ENCODE measurements around the gene TAP1. TPM values are rescaled to one million over a fixed set of nuclear protein-coding genes. Genes with fewer than 3 reads are reported as not detected.
A peak's percentile ranks its signal among the peaks of the same experiment; 100 is the strongest.

The TAP1 gene
- total RNA-seq, 4 donors from 2014 or later = 24.6 to 41.8 (median 26.5) TPM

GRCh38 chr6:32847795-32848194 is 5.7 kb downstream of the TAP1 start:
- Histone ChIP-seq H3K27me3 (no peaks in the 10 kb centered on the region), H3K27ac (no peak overlapping the region), H3K36me3 (peaks cover 0 to 62% of the 10 kb centered on the region in 2 donors), H3K4me1 (peaks cover 0 to 65% (median 10%) of the 10 kb centered on the region in 3 donors), H3K4me3 (no peak overlapping the region), H3K9me3 (no peaks in the 10 kb centered on the region)
- TF ChIP-seq POLR2AphosphoS5 (IDR thresholded peaks at IDR 0.05) (no peak), POLR2A (IDR thresholded peaks at IDR 0.05) (no peak), EP300 (IDR thresholded peaks at IDR 0.05) (no peak), CTCF (IDR thresholded peaks at IDR 0.05) (no peak)
- 100% methylated on average over 1 of the region's 8 CpGs for WGBS, 2 donors (ENCODE audit: low coverage in 1 of 2)
- no peak for ATAC-seq

- Histone ChIP-seq H3K9me3 (no peaks in the 10 kb centered on the region), H3K4me3 (no peak overlapping the region), H3K27me3 (no peaks in the 10 kb centered on the region), H3K27ac (no peak overlapping the region), H3K4me1 (peaks cover 0 to 66% (median 5%) of the 10 kb centered on the region in 3 donors), H3K36me3 (peaks cover 0 to 69% of the 10 kb centered on the region in 2 donors)
- ATAC-seq = no peak
- TF ChIP-seq CTCF (IDR thresholded peaks at IDR 0.05) = no peak
- TF ChIP-seq POLR2A (IDR thresholded peaks at IDR 0.05) = no peak
- TF ChIP-seq EP300 (IDR thresholded peaks at IDR 0.05) = no peak
- WGBS, 2 donors (ENCODE audit: low coverage in 1 of 2) = 87 to 93% methylated on average over 5 to 10 of the region's 10 CpGs
These were observed 6.5 kb downstream of the TAP1 start for GRCh38 chr6:32847004-32847403.

GRCh38 chr6:32845384-32845884 is 8.1 kb downstream of the TAP1 start:
- peak overlapping the region in 1 of 2 donors; percentile 81 for H3K4me3 ChIP-seq
- H3K9me3 ChIP-seq = no peaks in the 10 kb centered on the region
- peak overlapping the region in 3 of 4 donors; percentile 5 to 93 (median 43) for H3K27ac ChIP-seq
- TF ChIP-seq POLR2A (IDR thresholded peaks at IDR 0.05) (no peak), CTCF (IDR thresholded peaks at IDR 0.05) (no peak), POLR2AphosphoS5 (IDR thresholded peaks at IDR 0.05) (no peak), EP300 (IDR thresholded peaks at IDR 0.05) (no peak)
- H3K4me1 ChIP-seq = peaks cover 0 to 53% (median 0%) of the 10 kb centered on the region in 3 donors
- H3K27me3 ChIP-seq = no peaks in the 10 kb centered on the region
- peaks cover 0 to 73% of the 10 kb centered on the region in 2 donors for H3K36me3 ChIP-seq
- WGBS, 2 donors (ENCODE audit: low coverage in 1 of 2) = 51 to 55% methylated on average over 2 of the region's 10 CpGs
- no peak for ATAC-seq

GRCh38 chr6:32844839-32845383 is 8.6 kb downstream of the TAP1 start:
- Histone ChIP-seq H3K27ac (peak overlapping the region in 3 of 4 donors; percentile 93 to 95 (median 94)), H3K36me3 (peaks cover 0 to 72% of the 10 kb centered on the region in 2 donors), H3K4me1 (peaks cover 0 to 48% (median 0%) of the 10 kb centered on the region in 3 donors), H3K9me3 (no peaks in the 10 kb centered on the region), H3K27me3 (no peaks in the 10 kb centered on the region), H3K4me3 (peak overlapping the region; percentile 80 to 81)
- TF ChIP-seq EP300 (IDR thresholded peaks at IDR 0.05) (no peak), POLR2AphosphoS5 (IDR thresholded peaks at IDR 0.05) (no peak), POLR2A (IDR thresholded peaks at IDR 0.05) (no peak), CTCF (IDR thresholded peaks at IDR 0.05) (no peak)
- ATAC-seq = no peak
- WGBS, 2 donors (ENCODE audit: low coverage in 1 of 2) = 60 to 81% methylated on average over 5 to 6 of the region's 19 CpGs
